Osteoblast (primary cell): Measurements from ENCODE around the gene PIP4K2A. TPM values are rescaled to one million over a fixed set of nuclear protein-coding genes. Genes with fewer than 3 reads are reported as not detected.
"Not testable (repeated sequence)": the region's sequence is repeated elsewhere in the genome, so short reads cannot be mapped to it uniquely, and the experiment has no call there.

Source experiments
- DNase-seq: peaks from one replicate; pipeline ENCODE4 v3.0.0; 2011; ENCODE audit warnings: low spot score, mixed read lengths; ENCODE audit not compliant: insufficient read length; ENCODE audit errors: missing footprints
- H2AFZ ChIP-seq: 2 replicates; pipeline ENCODE4 v1.6.0; 2011; ENCODE audit warnings: mild to moderate bottlenecking, low read length
- H3K27ac ChIP-seq: 2 replicates; pipeline ENCODE4 v1.5.1; 2011; ENCODE audit warnings: mild to moderate bottlenecking, low read depth, low read length, moderate library complexity
- H3K27me3 ChIP-seq: 2 replicates; pipeline ENCODE4 v1.6.0; 2012; ENCODE audit warnings: mild to moderate bottlenecking, control low read depth, inconsistent platforms, low read length, moderate library complexity; ENCODE audit not compliant: insufficient read depth
- H3K36me3 ChIP-seq: 2 replicates; pipeline ENCODE4 v1.5.1; 2011; ENCODE audit warnings: mild to moderate bottlenecking, low read length, control low read depth, moderate library complexity; ENCODE audit not compliant: insufficient read depth
- H3K4me1 ChIP-seq: 2 replicates; pipeline ENCODE4 v1.5.1; 2011; ENCODE audit warnings: mild to moderate bottlenecking, low read length, control low read depth, moderate library complexity; ENCODE audit not compliant: insufficient read depth
- H3K4me2 ChIP-seq: 2 replicates; pipeline ENCODE4 v1.6.0; 2011; ENCODE audit warnings: mild to moderate bottlenecking, low read length; ENCODE audit not compliant: insufficient read depth
- H3K4me3 ChIP-seq: fragments of 200-600 bp; sonication (generic); 3 replicates; pipeline ENCODE4 v1.5.1; 2012; ENCODE audit warnings: mild to moderate bottlenecking, low read length, inconsistent platforms; ENCODE audit not compliant: insufficient read depth
- H3K79me2 ChIP-seq: 2 replicates; pipeline ENCODE4 v1.6.0; 2012; ENCODE audit warnings: mild to moderate bottlenecking, low read length, control low read depth, inconsistent platforms; ENCODE audit not compliant: insufficient read depth
- H3K9me3 ChIP-seq: 2 replicates; pipeline ENCODE4 v1.5.1; 2011; ENCODE audit warnings: low read depth, low read length, control low read depth
- H4K20me1 ChIP-seq: 2 replicates; pipeline ENCODE4 v1.6.0; 2012; ENCODE audit warnings: mild to moderate bottlenecking, low read length, control low read depth; ENCODE audit not compliant: insufficient read depth
- CTCF ChIP-seq: IDR thresholded peaks from 2 replicates; pipeline ENCODE4 v1.5.1; 2011; ENCODE audit warnings: mild to moderate bottlenecking, low read depth, low read length, moderate library complexity; ENCODE audit errors: extremely low read depth
- total RNA-seq: library from RNA; depleted of rRNA; stranded (reverse); fragments of >200 nt; gene quantifications from 2 replicates; pipeline ENCODE4 v1.2.3, GENCODE V29; 2012

The PIP4K2A gene
- total RNA-seq, 1 donor, result 68.8 TPM

DNA sequence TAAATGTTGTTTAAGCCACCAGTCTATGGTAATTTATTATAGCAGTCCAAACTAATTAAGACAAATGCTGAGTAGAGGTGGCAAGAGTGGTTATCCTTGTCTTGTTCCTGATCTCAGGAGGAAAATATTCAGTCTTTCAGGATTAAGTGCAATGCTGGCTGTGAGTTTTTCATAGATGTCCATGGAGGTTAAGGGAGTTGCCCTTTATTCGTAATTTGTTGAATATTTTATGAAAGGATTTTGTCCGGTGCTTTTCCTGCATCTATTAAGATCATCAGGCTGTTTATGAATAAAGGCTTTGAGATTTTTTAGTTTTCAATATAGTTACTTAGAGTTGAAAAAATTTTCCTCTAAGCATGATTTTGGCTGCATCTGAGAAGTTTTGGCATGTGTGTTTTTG, 186.9 kb downstream of the PIP4K2A start:
- no peaks in the 10 kb centered on the region for H4K20me1 ChIP-seq
- H2AFZ ChIP-seq, result no peak overlapping the region
- H3K4me2 ChIP-seq, result no peak overlapping the region
- no peak overlapping the region for H3K27ac ChIP-seq
- no peaks in the 10 kb centered on the region for H3K9me3 ChIP-seq
- no peaks in the 10 kb centered on the region for H3K4me1 ChIP-seq
- DNase-seq, result no peak
- no peaks in the 10 kb centered on the region for H3K27me3 ChIP-seq
- no peaks in the 10 kb centered on the region for H3K79me2 ChIP-seq
- H3K36me3 ChIP-seq, result no peaks in the 10 kb centered on the region
- no peak overlapping the region for H3K4me3 ChIP-seq
- no peak for TF ChIP-seq CTCF

- H2AFZ ChIP-seq, H3K36me3 ChIP-seq, H3K4me3 ChIP-seq, H4K20me1 ChIP-seq, H3K9me3 ChIP-seq, H3K27me3 ChIP-seq, H3K4me2 ChIP-seq, H3K4me1 ChIP-seq, H3K27ac ChIP-seq, DNase-seq, H3K79me2 ChIP-seq: not testable (repeated sequence)
These were observed 190.0 kb downstream of the PIP4K2A start for GRCh38 chr10:22524333-22524732.

DNA sequence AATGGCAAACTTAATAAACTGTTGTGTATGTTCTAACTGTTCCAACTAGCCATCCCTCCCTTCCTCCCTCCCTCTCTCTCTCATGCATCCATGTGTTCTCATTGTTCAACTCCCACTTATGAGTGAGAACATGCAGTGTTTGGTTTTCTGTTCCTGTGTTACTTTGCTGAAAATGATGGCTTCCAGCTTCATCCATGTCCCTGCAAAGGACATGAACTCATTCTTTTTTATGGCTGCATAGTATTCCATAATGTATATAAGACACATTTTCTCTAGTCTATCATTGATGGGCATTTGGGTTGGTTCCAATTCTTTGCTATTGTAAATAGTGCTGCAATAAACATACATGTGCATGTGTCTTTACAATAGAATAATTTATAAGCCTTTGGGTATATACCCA, 193.7 kb downstream of the PIP4K2A start:
- not testable (repeated sequence) for H3K9me3 ChIP-seq, H3K79me2 ChIP-seq, H3K4me3 ChIP-seq, DNase-seq, H2AFZ ChIP-seq, H4K20me1 ChIP-seq, H3K27ac ChIP-seq, H3K4me1 ChIP-seq, H3K36me3 ChIP-seq, H3K27me3 ChIP-seq, H3K4me2 ChIP-seq

GRCh38 chr10:22518167-22518724, 196.1 kb downstream of the PIP4K2A start:
- Histone ChIP-seq H3K4me1 (no peaks in the 10 kb centered on the region), H2AFZ (no peak overlapping the region), H3K36me3 (no peaks in the 10 kb centered on the region), H3K9me3 (no peaks in the 10 kb centered on the region), H3K4me3 (no peak overlapping the region), H3K27ac (no peak overlapping the region), H3K27me3 (no peaks in the 10 kb centered on the region), H3K79me2 (no peaks in the 10 kb centered on the region), H3K4me2 (no peak overlapping the region), H4K20me1 (no peaks in the 10 kb centered on the region)
- DNase-seq, result no peak
- TF ChIP-seq CTCF, result no peak

- no peak for DNase-seq
- no peaks in the 10 kb centered on the region for H4K20me1 ChIP-seq
These were observed 199.4 kb downstream of the PIP4K2A start for GRCh38 chr10:22515009-22515408.

DNA sequence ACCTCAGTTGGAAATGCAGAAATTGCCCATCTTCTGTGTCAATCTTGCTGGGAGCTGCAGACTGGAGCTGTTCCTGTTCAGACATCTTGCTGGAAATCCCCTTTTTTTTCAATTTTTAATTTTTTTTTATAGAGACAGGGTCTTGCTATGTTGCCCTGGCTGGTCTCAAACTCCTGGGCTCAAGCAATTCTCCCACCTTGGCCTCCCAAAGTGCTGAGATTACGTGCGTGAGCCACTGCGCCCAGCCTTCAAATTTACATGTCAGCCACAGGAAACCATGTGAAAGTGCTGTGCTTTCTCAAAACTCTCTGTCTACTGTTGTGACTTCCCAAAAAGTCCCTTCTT, 200.0 kb downstream of the PIP4K2A start:
- not testable (repeated sequence) for DNase-seq, H3K79me2 ChIP-seq, H3K36me3 ChIP-seq, H2AFZ ChIP-seq, H3K9me3 ChIP-seq, H3K4me2 ChIP-seq, H3K27me3 ChIP-seq, H3K4me3 ChIP-seq, H3K4me1 ChIP-seq, H4K20me1 ChIP-seq, H3K27ac ChIP-seq

More at GRCh38 chr10:22515009-22515408, 199.4 kb downstream of the PIP4K2A start:
- no peaks in the 10 kb centered on the region for H3K79me2 ChIP-seq
- no peak for TF ChIP-seq CTCF
- no peak overlapping the region for H3K4me3 ChIP-seq
- no peaks in the 10 kb centered on the region for H3K9me3 ChIP-seq
- H2AFZ ChIP-seq, result no peak overlapping the region
- no peaks in the 10 kb centered on the region for H3K4me1 ChIP-seq
- no peaks in the 10 kb centered on the region for H3K36me3 ChIP-seq
- no peak overlapping the region for H3K4me2 ChIP-seq
- H3K27ac ChIP-seq, result no peak overlapping the region
- no peaks in the 10 kb centered on the region for H3K27me3 ChIP-seq
